H1 (cell line): ENCODE results near the gene SEMA3D. TPM values are rescaled to one million over a fixed set of nuclear protein-coding genes. Genes with fewer than 3 reads are reported as not detected.

Source experiments
- CTCF ChIA-PET: fragments of 300-600 bp; sonication (Branson Sonifier 250); formaldehyde crosslinking; loops from one replicate; lab custom pipeline; 2021; ENCODE audit not compliant: partially characterized antibody; lab: Charles Lee
- POLR2A ChIA-PET: fragments of 300-600 bp; sonication (Branson Sonifier 250); formaldehyde crosslinking; loops from one replicate; lab custom pipeline; 2021; ENCODE audit warnings: inconsistent platforms; ENCODE audit not compliant: partially characterized antibody; lab: Charles Lee
- DNase-seq, 2 experiments: peaks; one replicate each; pipeline versions ENCODE4 v3.0.0 to v3.0.0-alpha.2; 2010 to 2022; ENCODE audit warnings: low spot score in 2 of 2, low read depth in 1 of 2, mixed read lengths in 1 of 2
- FAIRE-seq: peaks from 2 replicates; lab custom pipeline; 2011; peaks lifted over from hg19 to GRCh38; lab: Jason Lieb, UNC
- H2AFZ ChIP-seq: 2 replicates; pipeline ENCODE4 v1.8.1; 2012; ENCODE audit warnings: low read length, inconsistent platforms
- H2AK5ac ChIP-seq: 2 replicates; pipeline ENCODE4 v1.6.1; 2013; ENCODE audit warnings: low read depth, low read length
- H2BK120ac ChIP-seq: replicated peaks from 2 replicates; pipeline ENCODE3; 2013; ENCODE audit warnings: low read depth, low read length, inconsistent platforms
- H2BK12ac ChIP-seq: 2 replicates; pipeline ENCODE4 v1.6.1; 2013; ENCODE audit warnings: low read depth, low read length
- H2BK15ac ChIP-seq: 2 replicates; pipeline ENCODE4 v1.6.1; 2013; ENCODE audit warnings: low read length
- H2BK20ac ChIP-seq: 2 replicates; pipeline ENCODE4 v1.6.1; 2013; ENCODE audit warnings: low read length
- H2BK5ac ChIP-seq: 2 replicates; pipeline ENCODE4 v1.6.1; 2013; ENCODE audit warnings: low read depth, low read length
- H3K14ac ChIP-seq: 2 replicates; pipeline ENCODE4 v1.6.1; 2013; ENCODE audit warnings: inconsistent platforms; ENCODE audit not compliant: insufficient read length
- H3K18ac ChIP-seq: 2 replicates; pipeline ENCODE4 v1.6.1; 2013; ENCODE audit warnings: low read length; ENCODE audit errors: extremely low read depth
- H3K23ac ChIP-seq: 2 replicates; pipeline ENCODE4 v1.6.1; 2013; ENCODE audit warnings: inconsistent platforms; ENCODE audit not compliant: insufficient read length
- H3K23me2 ChIP-seq: 2 replicates; pipeline ENCODE4 v1.6.1; 2013; ENCODE audit warnings: low read depth, low read length
- H3K27ac ChIP-seq: 2 replicates; pipeline ENCODE4 v1.6.1; 2011; ENCODE audit warnings: low read depth, low read length, inconsistent platforms
- H3K27me3 ChIP-seq, 4 experiments: replicated peaks in 1 of 4; 1 replicate in 1 of 4; 2 replicates in 3 of 4; pipeline versions ENCODE4 v1.6.1 to v1.8.1; 2011 to 2013; ENCODE audit warnings: low read length in 3 of 4, mild to moderate bottlenecking in 3 of 4, inconsistent platforms in 2 of 4, mixed read lengths in 2 of 4, moderate library complexity in 1 of 4; ENCODE audit not compliant: control insufficient read depth in 3 of 4, insufficient read depth in 3 of 4; ENCODE audit errors: extremely low read depth in 1 of 4
- H3K36me3 ChIP-seq, 4 experiments: 2 replicates each; pipeline versions ENCODE4 v1.6.1 to v1.8.1; 2011 to 2013; ENCODE audit warnings: mild to moderate bottlenecking in 4 of 4, low read length in 3 of 4, moderate library complexity in 2 of 4, control low read depth in 1 of 4, inconsistent platforms in 1 of 4; ENCODE audit not compliant: insufficient read depth in 4 of 4, control insufficient read depth in 2 of 4
- H3K4ac ChIP-seq: replicated peaks from 2 replicates; pipeline ENCODE3; 2013; ENCODE audit warnings: low read length, low read depth, mixed read lengths, inconsistent platforms; ENCODE audit not compliant: insufficient read length
- H3K4me1 ChIP-seq, 4 experiments: replicated peaks in 1 of 4; 1 replicate in 1 of 4; 2 replicates in 3 of 4; pipeline versions ENCODE4 v1.6.1 to v1.8.1; 2011 to 2013; ENCODE audit warnings: low read length in 3 of 4, inconsistent platforms in 2 of 4, mixed read lengths in 1 of 4; ENCODE audit not compliant: insufficient read depth in 4 of 4, control insufficient read depth in 3 of 4
- H3K4me2 ChIP-seq, 2 experiments: 2 replicates each; pipeline versions ENCODE4 v1.6.1 to v1.8.1; 2011 to 2013; ENCODE audit warnings: low read depth in 2 of 2, low read length in 2 of 2, control low read depth in 1 of 2, inconsistent platforms in 1 of 2, mild to moderate bottlenecking in 1 of 2; ENCODE audit not compliant: insufficient read depth in 1 of 2
- H3K4me3 ChIP-seq, 4 experiments: fragments of 200-600, 300-600 bp in 1 of 4; sonication (generic), shearing (Covaris generic), sonication (Bioruptor Twin) in 1 of 4; 2 replicates each; pipeline versions ENCODE4 v1.5.1 to v1.8.1; 2011 to 2016; ENCODE audit warnings: low read length in 4 of 4, low read depth in 3 of 4, control low read depth in 2 of 4, inconsistent platforms in 2 of 4, mild to moderate bottlenecking in 2 of 4, mixed read lengths in 1 of 4, moderate library complexity in 1 of 4; ENCODE audit not compliant: insufficient read depth in 2 of 4; ENCODE audit errors: extremely low read depth in 1 of 4
- H3K56ac ChIP-seq: replicated peaks from 2 replicates; pipeline ENCODE3; 2013; ENCODE audit warnings: low read depth, mild to moderate bottlenecking, mixed read lengths, low read length, inconsistent platforms; ENCODE audit not compliant: insufficient read length
- H3K79me1 ChIP-seq: 2 replicates; pipeline ENCODE4 v1.6.1; 2013; ENCODE audit warnings: low read depth, low read length, control low read depth
- H3K79me2 ChIP-seq, 2 experiments: 2 replicates each; pipeline versions ENCODE4 v1.6.1 to v1.8.1; 2012 to 2013; ENCODE audit warnings: low read length in 2 of 2, mild to moderate bottlenecking in 2 of 2, inconsistent platforms in 1 of 2; ENCODE audit not compliant: insufficient read depth in 2 of 2, control insufficient read depth in 1 of 2
- H3K9ac ChIP-seq, 4 experiments: replicated peaks in 1 of 4; 1 replicate in 1 of 4; 2 replicates in 3 of 4; pipeline versions ENCODE4 v1.6.1 to v1.8.1; 2011 to 2013; ENCODE audit warnings: low read depth in 3 of 4, low read length in 3 of 4, control low read depth in 2 of 4, mild to moderate bottlenecking in 2 of 4, moderate library complexity in 2 of 4, inconsistent platforms in 1 of 4; ENCODE audit errors: extremely low read depth in 1 of 4
- H3K9me3 ChIP-seq, 2 experiments: 2 replicates each; pipeline versions ENCODE4 v1.6.1 to v1.8.1; 2012 to 2013; ENCODE audit warnings: mild to moderate bottlenecking in 2 of 2, moderate library complexity in 2 of 2, control low read depth in 1 of 2, inconsistent platforms in 1 of 2, low read depth in 1 of 2, low read length in 1 of 2, mixed read lengths in 1 of 2; ENCODE audit not compliant: insufficient read depth in 2 of 2
- H4K20me1 ChIP-seq, 2 experiments: replicated peaks in 1 of 2; 2 replicates each; pipeline versions ENCODE3 to v1.8.1; 2011 to 2013; ENCODE audit warnings: inconsistent platforms in 2 of 2, low read length in 2 of 2, mild to moderate bottlenecking in 1 of 2; ENCODE audit not compliant: insufficient read depth in 2 of 2, control insufficient read depth in 1 of 2
- H4K5ac ChIP-seq: 2 replicates; pipeline ENCODE4 v1.6.1; 2013; ENCODE audit warnings: low read length, low read depth, mixed read lengths, inconsistent platforms; ENCODE audit not compliant: insufficient read length
- H4K8ac ChIP-seq: 2 replicates; pipeline ENCODE4 v1.8.0; 2013; ENCODE audit warnings: mild to moderate bottlenecking, moderate library complexity, low read length, inconsistent platforms; ENCODE audit not compliant: insufficient read depth; ENCODE audit errors: extremely low read depth
- H4K91ac ChIP-seq: replicated peaks from 2 replicates; pipeline ENCODE3; 2013; ENCODE audit warnings: low read length, mixed read lengths, inconsistent platforms; ENCODE audit not compliant: insufficient read length
- POLR2AphosphoS5 ChIP-seq: IDR thresholded peaks from 2 replicates; pipeline ENCODE4 v1.6.1; 2011; ENCODE audit warnings: low read depth, low read length
- TCF12 ChIP-seq: IDR thresholded peaks from 2 replicates; pipeline ENCODE4 v1.6.1; 2011; ENCODE audit warnings: low read depth, mild to moderate bottlenecking, low read length
- WGBS, 2 experiments: shearing (Covaris generic) in 1 of 2; methylation state at CpG; one replicate each; pipeline versions ENCODE4 v1.1.6 to v1.1.7; 2013 to 2015; ENCODE audit warnings: low lambda C conversion rate in 2 of 2, mixed read lengths in 2 of 2, inconsistent platforms in 1 of 2, low coverage in 1 of 2, missing lambda C conversion rate in 1 of 2; ENCODE audit not compliant: insufficient replicate concordance in 2 of 2, insufficient coverage in 1 of 2, insufficient read length in 1 of 2; ENCODE audit errors: extremely low coverage in 1 of 2, missing lambda C conversion rate in 1 of 2; 5-methylcytosine and 5-hydroxymethylcytosine counted together
- polyA plus RNA-seq, 7 experiments: library from polyadenylated mRNA; depleted of rRNA in 3 of 7; stranded (reverse) in 5 of 7; unstranded in 2 of 7; fragments of >200 nt in 5 of 7; fragments of 200-250 nt in 2 of 7; gene quantifications; 1 replicate in 5 of 7; 2 replicates in 1 of 7; 4 replicates in 1 of 7; pipeline versions ENCODE4 v1.2.1 to v1.2.3, GENCODE V29; 2011 to 2013; ENCODE audit warnings: missing spikeins in 2 of 7, mixed read lengths in 2 of 7
- total RNA-seq: library from RNA; stranded (reverse); fragmentation: NEBNext Ultra II Directional; extraction: Animal tissue kit (Norgen Biotek cat#: 25700); gene quantifications from 2 replicates; pipeline ENCODE4 v1.2.1, GENCODE V29; 2021

The SEMA3D gene
- total and polyA plus RNA-seq, 2 of the 8 experiments (the other 6 are each of a cell fraction or from before 2014, with no cell fraction given) = 1.6 to 3.5 TPM

DNA sequence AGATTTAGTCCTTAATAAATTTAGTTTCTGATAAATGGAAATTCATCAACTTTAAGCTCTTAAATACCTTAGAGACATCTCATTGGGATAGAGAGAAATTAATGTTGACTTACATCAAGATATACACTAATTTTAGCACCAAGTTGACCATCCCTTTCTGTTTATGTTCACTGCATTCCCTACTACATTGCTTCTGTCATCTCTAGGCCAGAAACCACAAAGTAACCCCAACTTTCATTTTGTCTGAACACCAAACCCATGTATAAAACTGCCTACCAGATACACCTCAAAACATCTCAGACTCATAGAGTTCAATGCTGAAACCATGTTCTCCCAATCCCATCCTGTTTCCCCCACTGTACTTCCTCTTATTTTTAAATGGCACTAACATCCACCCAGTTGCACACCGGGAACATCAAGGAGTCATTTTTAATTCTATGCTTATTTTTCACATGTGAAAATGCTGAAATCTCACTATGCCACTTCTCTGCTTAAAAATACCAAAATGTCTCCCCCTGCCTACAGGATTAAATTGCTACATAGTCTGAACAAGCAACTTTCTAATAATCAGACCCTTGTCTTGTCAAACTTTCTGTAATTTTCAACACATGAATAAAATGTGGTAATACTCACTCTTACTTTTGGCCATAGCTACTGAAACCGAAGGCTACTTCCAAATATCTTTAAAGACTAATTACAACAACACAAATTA lies 201.6 kb downstream of the SEMA3D start:
- H3K4ac ChIP-seq = no peak overlapping the region
- no peaks in the 10 kb centered on the region for H4K20me1 ChIP-seq
- no peaks in the 10 kb centered on the region for H3K79me2 ChIP-seq
- no peaks in the 10 kb centered on the region for H3K36me3 ChIP-seq
- H3K79me1 ChIP-seq = no peaks in the 10 kb centered on the region
- no peak overlapping the region for H2BK5ac ChIP-seq
- H3K14ac ChIP-seq = no peak overlapping the region
- H2BK12ac ChIP-seq = no peak overlapping the region
- POLR2A ChIA-PET = no interaction called here
- H4K91ac ChIP-seq = no peak overlapping the region
- no peak overlapping the region for H3K18ac ChIP-seq
- no peaks in the 10 kb centered on the region for H3K4me1 ChIP-seq
- DNase-seq (no peak), FAIRE-seq (no peak)
- no peak overlapping the region for H4K8ac ChIP-seq
- no peak overlapping the region for H4K5ac ChIP-seq
- no peak overlapping the region for H2AFZ ChIP-seq
- H3K23me2 ChIP-seq = no peaks in the 10 kb centered on the region
- H2BK20ac ChIP-seq = no peak overlapping the region
- H3K9ac ChIP-seq = no peak overlapping the region
- 95% methylated on average over 2 of the region's 2 CpGs; no CpG with 5 or more reads in 1 of the 2 experiments for WGBS, 2 experiments
- no peak overlapping the region for H3K4me3 ChIP-seq
- no peak overlapping the region for H3K4me2 ChIP-seq
- H3K23ac ChIP-seq = no peak overlapping the region
- H3K56ac ChIP-seq = no peak overlapping the region
- CTCF ChIA-PET = interaction anchor here (0.5 to 1.0 kb wide), 2 partner anchors 25 to 29 kb away, joined by 3 read pairs; no protein-coding TSS in a partner anchor
- H2AK5ac ChIP-seq = no peak overlapping the region
- H2BK120ac ChIP-seq = no peak overlapping the region
- H3K27ac ChIP-seq = no peak overlapping the region
- H3K27me3 ChIP-seq = no peaks in the 10 kb centered on the region
- H3K9me3 ChIP-seq = no peaks in the 10 kb centered on the region
- H2BK15ac ChIP-seq = no peak overlapping the region
- TF ChIP-seq TCF12 = no peak
- TF ChIP-seq POLR2AphosphoS5 = no peak
